ENCODE results near the gene UPF2.

UPF2 gene

DNA sequence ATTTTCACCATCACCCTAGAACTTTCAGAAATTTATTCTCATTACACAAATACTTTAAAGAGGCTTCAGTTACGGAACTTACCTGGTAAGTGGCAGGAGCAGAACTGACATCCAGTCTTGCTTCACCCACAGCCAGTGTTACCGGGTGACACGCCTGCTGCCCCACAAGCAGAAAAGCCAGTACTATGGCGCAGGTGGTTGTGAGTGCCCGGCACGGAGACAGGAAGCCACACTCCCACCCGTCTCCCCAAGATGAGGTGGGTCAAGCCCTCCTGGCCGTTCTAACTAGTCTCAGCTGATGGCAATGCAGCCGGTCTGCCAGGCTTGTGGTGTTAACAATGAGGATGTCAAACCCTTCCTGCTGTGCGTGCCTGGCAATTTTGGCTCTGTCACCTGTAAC lies 132.5 kb downstream of the UPF2 start:
- Histone ChIP-seq H3K4me3 (ENCODE audit: low read depth, low read length) (no peak overlapping the region), H3K27me3 (no peaks in the 10 kb centered on the region), H3K4me1 (no peaks in the 10 kb centered on the region), H3K9me3 (no peaks in the 10 kb centered on the region), H3K36me3 (no peaks in the 10 kb centered on the region)
- DNase-seq = no peak
- TF ChIP-seq, protein P1, sequence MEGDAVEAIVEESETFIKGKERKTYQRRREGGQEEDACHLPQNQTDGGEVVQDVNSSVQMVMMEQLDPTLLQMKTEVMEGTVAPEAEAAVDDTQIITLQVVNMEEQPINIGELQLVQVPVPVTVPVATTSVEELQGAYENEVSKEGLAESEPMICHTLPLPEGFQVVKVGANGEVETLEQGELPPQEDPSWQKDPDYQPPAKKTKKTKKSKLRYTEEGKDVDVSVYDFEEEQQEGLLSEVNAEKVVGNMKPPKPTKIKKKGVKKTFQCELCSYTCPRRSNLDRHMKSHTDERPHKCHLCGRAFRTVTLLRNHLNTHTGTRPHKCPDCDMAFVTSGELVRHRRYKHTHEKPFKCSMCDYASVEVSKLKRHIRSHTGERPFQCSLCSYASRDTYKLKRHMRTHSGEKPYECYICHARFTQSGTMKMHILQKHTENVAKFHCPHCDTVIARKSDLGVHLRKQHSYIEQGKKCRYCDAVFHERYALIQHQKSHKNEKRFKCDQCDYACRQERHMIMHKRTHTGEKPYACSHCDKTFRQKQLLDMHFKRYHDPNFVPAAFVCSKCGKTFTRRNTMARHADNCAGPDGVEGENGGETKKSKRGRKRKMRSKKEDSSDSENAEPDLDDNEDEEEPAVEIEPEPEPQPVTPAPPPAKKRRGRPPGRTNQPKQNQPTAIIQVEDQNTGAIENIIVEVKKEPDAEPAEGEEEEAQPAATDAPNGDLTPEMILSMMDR (IDR thresholded peaks at IDR 0.05; ENCODE audit: low read depth, low read length) = no peak

DNA sequence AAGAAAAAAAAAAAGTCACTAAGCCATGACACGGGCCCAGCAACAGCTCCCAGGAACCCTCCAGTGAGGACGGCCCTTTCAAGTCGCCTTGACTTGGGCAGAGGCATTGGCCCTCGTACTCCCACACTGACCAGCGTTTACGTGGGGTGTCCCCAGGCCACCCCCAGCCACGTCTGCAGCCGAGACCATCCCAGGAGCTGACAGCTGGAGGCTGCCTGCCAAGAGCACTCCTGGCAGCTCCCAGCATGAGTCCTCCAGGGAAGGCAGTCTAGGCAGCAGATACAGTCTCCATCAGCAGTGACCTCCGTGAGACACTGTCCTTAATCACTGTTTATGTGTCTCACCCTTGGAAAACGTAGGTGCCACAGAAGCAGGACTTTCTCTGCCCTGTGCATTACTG lies 133.0 kb downstream of the UPF2 start:
- Histone ChIP-seq H3K36me3 (no peaks in the 10 kb centered on the region), H3K27me3 (no peaks in the 10 kb centered on the region), H3K4me3 (ENCODE audit: low read depth, low read length) (no peak overlapping the region), H3K4me1 (no peaks in the 10 kb centered on the region), H3K9me3 (no peaks in the 10 kb centered on the region)
- TF ChIP-seq, protein P1 (IDR thresholded peaks at IDR 0.05; ENCODE audit: low read depth, low read length) = no peak
- DNase-seq = no peak

DNA sequence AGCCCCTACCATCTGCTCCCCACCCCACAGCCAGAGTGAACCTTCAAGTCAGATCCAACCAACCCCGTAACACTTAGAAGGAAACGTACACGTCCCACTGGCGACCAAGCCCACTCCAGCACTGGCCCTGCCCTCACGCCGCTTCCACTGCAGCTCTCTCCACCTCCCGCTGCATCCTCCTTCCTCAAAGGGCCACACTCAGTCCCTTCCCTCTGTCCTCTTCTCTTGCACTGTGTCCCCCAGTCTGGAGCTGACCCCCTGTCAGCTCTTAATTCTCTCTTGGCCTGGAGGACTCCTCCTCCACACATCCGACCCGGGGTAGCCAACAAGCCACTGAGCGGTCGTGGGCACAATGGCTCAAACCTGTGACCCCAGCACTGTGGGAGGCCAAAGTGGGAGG lies 133.6 kb downstream of the UPF2 start:
- TF ChIP-seq, protein P1 (IDR thresholded peaks at IDR 0.05; ENCODE audit: low read depth, low read length) = no peak
- no peaks in the 10 kb centered on the region for H3K4me1 ChIP-seq
- H3K4me3 ChIP-seq (ENCODE audit: low read depth, low read length) = no peak overlapping the region
- H3K9me3 ChIP-seq = no peaks in the 10 kb centered on the region
- H3K27me3 ChIP-seq = no peaks in the 10 kb centered on the region
- DNase-seq = no peak
- no peaks in the 10 kb centered on the region for H3K36me3 ChIP-seq

DNA sequence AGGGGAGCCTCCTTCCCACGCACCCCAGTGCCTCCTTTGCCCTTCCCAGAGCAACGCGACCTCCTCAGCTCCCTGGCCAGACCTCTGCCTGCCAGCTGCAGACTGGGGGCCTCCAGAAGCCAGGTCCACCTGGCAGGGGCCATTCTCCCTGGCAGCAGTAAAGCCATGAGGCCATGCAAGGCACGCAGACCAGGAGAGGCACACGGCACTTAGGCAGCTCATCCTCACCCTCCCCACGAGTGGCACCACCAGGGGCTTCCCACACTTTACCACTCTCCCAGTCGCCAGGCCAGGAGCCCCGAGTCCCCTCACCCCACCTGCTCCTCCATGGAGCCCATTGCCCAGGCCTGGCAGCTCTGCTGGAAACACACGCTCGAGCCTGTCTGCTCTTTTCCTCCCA lies 134.1 kb downstream of the UPF2 start:
- Histone ChIP-seq H3K4me1 (no peaks in the 10 kb centered on the region), H3K27me3 (no peaks in the 10 kb centered on the region), H3K36me3 (no peaks in the 10 kb centered on the region), H3K9me3 (no peaks in the 10 kb centered on the region), H3K4me3 (ENCODE audit: low read depth, low read length) (no peak overlapping the region)
- no peak for DNase-seq
- TF ChIP-seq, protein P1 (IDR thresholded peaks at IDR 0.05; ENCODE audit: low read depth, low read length) = no peak

DNA sequence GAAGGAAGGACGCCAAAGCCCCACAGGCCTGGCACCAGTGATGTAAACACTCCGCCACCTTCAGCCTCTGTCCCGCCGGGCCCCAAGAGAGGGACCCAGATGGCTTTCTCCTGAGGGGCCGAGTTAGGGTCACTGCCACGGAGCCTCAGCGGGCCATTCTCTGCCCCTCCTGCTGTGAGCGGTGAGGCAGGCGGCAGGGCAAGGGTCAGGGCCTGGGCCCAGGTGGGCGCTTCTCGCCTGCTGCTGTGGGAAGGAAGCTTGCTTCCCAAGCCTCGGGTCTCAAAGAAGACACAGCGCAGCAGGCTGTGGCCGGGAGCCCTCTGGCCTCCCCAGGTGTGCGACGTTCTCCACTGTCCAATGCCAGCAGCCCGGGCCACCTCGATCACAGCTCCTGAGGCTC lies 134.7 kb downstream of the UPF2 start:
- no peaks in the 10 kb centered on the region for H3K4me1 ChIP-seq
- H3K9me3 ChIP-seq = no peaks in the 10 kb centered on the region
- DNase-seq = no peak
- no peak overlapping the region for H3K4me3 ChIP-seq (ENCODE audit: low read depth, low read length)
- no peaks in the 10 kb centered on the region for H3K27me3 ChIP-seq
- TF ChIP-seq, protein P1 (IDR thresholded peaks at IDR 0.05; ENCODE audit: low read depth, low read length) = no peak
- no peaks in the 10 kb centered on the region for H3K36me3 ChIP-seq

DNA sequence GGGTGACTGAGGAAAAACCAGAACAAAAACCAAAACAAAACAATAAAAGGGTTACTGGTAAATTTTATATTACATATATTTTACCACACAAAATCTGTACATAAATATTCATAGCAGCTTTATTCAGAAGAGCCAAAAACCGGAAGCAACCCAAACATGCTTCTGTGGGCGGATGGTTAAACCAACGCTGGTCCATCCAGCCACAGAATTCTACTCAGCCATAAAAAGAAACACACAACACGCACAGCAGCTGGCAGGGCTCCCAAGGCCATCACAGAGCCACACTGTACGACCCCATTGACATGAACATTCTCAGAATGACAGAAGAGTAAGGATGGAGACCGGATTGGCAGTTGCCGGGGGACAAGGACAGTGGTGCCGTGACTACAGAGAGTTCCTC lies 135.9 kb downstream of the UPF2 start:
- no peaks in the 10 kb centered on the region for H3K36me3 ChIP-seq
- TF ChIP-seq, protein P1 (IDR thresholded peaks at IDR 0.05; ENCODE audit: low read depth, low read length) = no peak
- H3K4me3 ChIP-seq (ENCODE audit: low read depth, low read length) = no peak overlapping the region
- no peaks in the 10 kb centered on the region for H3K9me3 ChIP-seq
- H3K4me1 ChIP-seq = no peaks in the 10 kb centered on the region
- DNase-seq = no peak
- no peaks in the 10 kb centered on the region for H3K27me3 ChIP-seq
